ENCODE data around the gene TBCC. TPM values are rescaled to one million over a fixed set of nuclear protein-coding genes. Genes with fewer than 3 reads are reported as not detected.

TBCC gene
- total and polyA plus RNA-seq, 10 of the 15 experiments (the other 5 are each of a cell fraction or from before 2014, with no cell fraction given): 2.5 to 41.9 (median 20.3) TPM

DNA sequence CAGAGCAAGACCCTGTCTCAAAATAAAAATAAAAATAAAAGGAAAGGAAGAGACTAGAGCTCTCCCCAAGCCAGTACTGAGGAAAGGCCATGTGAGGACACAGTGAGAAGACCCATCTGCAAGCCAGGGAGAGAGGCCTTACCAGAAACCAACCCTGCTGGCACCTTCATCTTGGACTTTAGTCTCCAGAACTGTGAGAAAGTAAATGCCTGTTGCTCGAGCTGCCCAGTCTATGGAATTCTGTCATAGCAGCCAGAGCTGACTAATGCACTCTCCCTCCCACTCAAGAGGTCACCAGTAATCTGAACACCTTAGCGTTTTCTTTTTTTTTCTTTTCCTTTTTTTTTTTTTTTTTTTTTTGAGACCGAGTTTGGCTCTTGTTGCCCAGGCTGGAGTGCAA lies 16.2 kb downstream of the TBCC start:
- intact Hi-C loops (cut with micrococcal nuclease; ENCODE audit: unreplicated experiment): no loop called here
- in situ Hi-C loops (cut with MboI): loop anchor here (5.0 kb wide), 1 partner anchor 148 kb away; the partner anchor contains the start of gene RPL7L1
- TF ChIP-seq ZZZ3 (IDR thresholded peaks at IDR 0.05; ENCODE audit: control insufficient read depth, insufficient read length, low read depth) (no peak), WRNIP1 (IDR thresholded peaks at IDR 0.05; ENCODE audit: borderline replicate concordance, low read depth, low read length) (no peak), ETV6 (conservative IDR thresholded peaks at IDR 0.05 in 1 of 2, IDR thresholded peaks at IDR 0.05 in 1 of 2; ENCODE audit: borderline replicate concordance in 1 of 2, low read depth in 1 of 2) (no peak), NFXL1 (IDR thresholded peaks at IDR 0.05; ENCODE audit: borderline replicate concordance) (no peak)
- TF ChIP-seq, protein P1, sequence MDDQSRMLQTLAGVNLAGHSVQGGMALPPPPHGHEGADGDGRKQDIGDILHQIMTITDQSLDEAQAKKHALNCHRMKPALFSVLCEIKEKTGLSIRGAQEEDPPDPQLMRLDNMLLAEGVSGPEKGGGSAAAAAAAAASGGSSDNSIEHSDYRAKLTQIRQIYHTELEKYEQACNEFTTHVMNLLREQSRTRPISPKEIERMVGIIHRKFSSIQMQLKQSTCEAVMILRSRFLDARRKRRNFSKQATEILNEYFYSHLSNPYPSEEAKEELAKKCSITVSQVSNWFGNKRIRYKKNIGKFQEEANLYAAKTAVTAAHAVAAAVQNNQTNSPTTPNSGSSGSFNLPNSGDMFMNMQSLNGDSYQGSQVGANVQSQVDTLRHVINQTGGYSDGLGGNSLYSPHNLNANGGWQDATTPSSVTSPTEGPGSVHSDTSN (IDR thresholded peaks at IDR 0.05; ENCODE audit: insufficient replicate concordance, low read depth, low read length): no peak

More for the DNA sequence above, 16.2 kb downstream of the TBCC start:
- FAIRE-seq (no peak), DNase-seq (ENCODE audit: low read depth, low spot score) (no peak), ATAC-seq (no peak)
- no peaks in the 10 kb centered on the region for H3K27me3 ChIP-seq (replicated peaks in 1 of 2; ENCODE audit: control insufficient read depth in 2 of 2, insufficient read depth in 2 of 2, low read length in 1 of 2)
- RAD21 ChIA-PET (ENCODE audit: unreplicated experiment): interaction anchor here (0.6 to 1.5 kb wide), 5 partner anchors 13 to 152 kb away, joined by 3 to 6 read pairs (median 4); no protein-coding TSS in a partner anchor
- no peaks in the 10 kb centered on the region for H3K79me2 ChIP-seq (ENCODE audit: control insufficient read depth, insufficient read depth, low read length)
- SMC1A ChIA-PET (ENCODE audit: uncharacterized antibody, unreplicated experiment): interaction anchor here (1.1 to 1.5 kb wide), 6 partner anchors 12 to 172 kb away, joined by 3 to 6 read pairs (median 4); no protein-coding TSS in a partner anchor
- BruUV-seq (replicated peaks): no TSS peak
- no peak overlapping the region for H3K4me2 ChIP-seq (ENCODE audit: control insufficient read depth, insufficient read depth)
- H3K27ac ChIP-seq (ENCODE audit: control insufficient read depth, insufficient read depth): no peak overlapping the region
- H3K4me3 ChIP-seq: no peak overlapping the region
- H3K9me3 ChIP-seq (replicated peaks; ENCODE audit: control insufficient read depth, insufficient read depth, low read length): no peaks in the 10 kb centered on the region
- POLR2A ChIA-PET: interaction anchor here (0.6 to 1.4 kb wide), 9 partner anchors 11 to 460 kb away, joined by 3 to 8 read pairs (median 5); partner anchors contain the start of gene TBCC
- 0% methylated on average over 1 of the region's 3 CpGs for WGBS (ENCODE audit: insufficient coverage, insufficient replicate concordance, low lambda C conversion rate, missing lambda C conversion rate)
- CTCF ChIA-PET: interaction anchor here (0.5 to 1.9 kb wide), 4 partner anchors 13 to 142 kb away, joined by 3 to 11 read pairs (median 4); no protein-coding TSS in a partner anchor
- H2AFZ ChIP-seq (ENCODE audit: control insufficient read depth, low read depth, low read length): no peak overlapping the region
- H3K36me3 ChIP-seq (ENCODE audit: control insufficient read depth in 2 of 2, insufficient read depth in 2 of 2, low read length in 1 of 2): no peaks in the 10 kb centered on the region
- no peaks in the 10 kb centered on the region for H4K20me1 ChIP-seq (ENCODE audit: control insufficient read depth, insufficient read depth)
- no peak overlapping the region for H3K9ac ChIP-seq (ENCODE audit: control insufficient read depth, insufficient read depth, low read length)
- H3K4me1 ChIP-seq (ENCODE audit: control insufficient read depth, insufficient read depth, low read length): peaks cover 10% of the 10 kb centered on the region; the same call in 1 of the 2 replicates
